ENCODE measurements around the gene CTDNEP1. TPM values are rescaled to one million over a fixed set of nuclear protein-coding genes. Genes with fewer than 3 reads are reported as not detected.

Gene CTDNEP1
- total RNA-seq, 4 donors from 2014 or later, result 38.5 to 82.2 (median 65.9) TPM

DNA sequence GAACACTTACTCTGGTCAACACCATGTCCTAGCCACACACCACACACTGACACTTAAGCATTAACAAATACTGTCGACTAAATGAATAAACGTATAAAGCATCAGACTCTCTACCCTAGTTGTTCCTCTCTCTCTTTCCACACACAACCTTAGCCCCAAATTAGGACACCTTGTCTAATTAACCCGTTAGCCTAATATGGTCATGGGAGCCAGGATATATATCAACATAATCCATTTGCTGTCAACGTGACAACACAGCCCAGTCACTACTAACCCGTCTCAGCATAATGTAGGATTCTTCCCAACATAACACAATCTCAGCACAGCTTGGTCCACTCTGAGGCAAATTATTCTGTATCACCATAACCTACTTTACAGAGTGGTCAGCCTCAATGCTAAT, 19.4 kb downstream of the CTDNEP1 start:
- 74 to 86% methylated on average over 5 of the region's 5 CpGs for WGBS, 2 donors
- H3K36me3 ChIP-seq, result peaks cover 2 to 57% (median 19%) of the 10 kb centered on the region in 3 donors
- H3K4me3 ChIP-seq, result no peak overlapping the region

DNA sequence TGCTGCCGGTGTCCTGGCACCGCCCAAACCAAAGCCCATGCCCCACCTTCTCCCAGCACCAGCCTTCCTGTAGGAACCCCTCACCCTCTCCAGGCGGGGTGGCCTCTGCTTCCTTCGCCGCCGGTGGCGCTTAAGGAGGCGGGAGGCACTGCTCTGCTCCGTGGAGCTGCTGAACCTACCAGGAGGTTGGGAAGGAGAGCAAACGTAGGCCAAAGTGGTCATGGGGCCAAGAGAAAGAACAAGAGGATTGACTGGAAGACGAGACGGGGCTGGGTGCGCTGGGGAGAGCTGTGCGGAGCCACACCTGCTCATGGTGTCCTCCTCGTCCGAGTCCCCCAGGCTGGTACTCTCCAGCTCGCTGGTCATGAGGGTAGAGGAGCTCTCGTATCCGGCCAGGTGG, 22.0 kb downstream of the CTDNEP1 start:
- WGBS, 2 donors, result 89 to 91% methylated on average over 18 to 19 of the region's 19 CpGs
- no peak for DNase-seq (ENCODE audit: low spot score in 2 of 2)
- peaks cover 0 to 28% (median 13%) of the 10 kb centered on the region in 4 donors for H3K4me1 ChIP-seq
- no peak for TF ChIP-seq EP300 (IDR thresholded peaks at IDR 0.05)
- TF ChIP-seq POLR2A (IDR thresholded peaks at IDR 0.05), result no peak
- TF ChIP-seq, protein P1, sequence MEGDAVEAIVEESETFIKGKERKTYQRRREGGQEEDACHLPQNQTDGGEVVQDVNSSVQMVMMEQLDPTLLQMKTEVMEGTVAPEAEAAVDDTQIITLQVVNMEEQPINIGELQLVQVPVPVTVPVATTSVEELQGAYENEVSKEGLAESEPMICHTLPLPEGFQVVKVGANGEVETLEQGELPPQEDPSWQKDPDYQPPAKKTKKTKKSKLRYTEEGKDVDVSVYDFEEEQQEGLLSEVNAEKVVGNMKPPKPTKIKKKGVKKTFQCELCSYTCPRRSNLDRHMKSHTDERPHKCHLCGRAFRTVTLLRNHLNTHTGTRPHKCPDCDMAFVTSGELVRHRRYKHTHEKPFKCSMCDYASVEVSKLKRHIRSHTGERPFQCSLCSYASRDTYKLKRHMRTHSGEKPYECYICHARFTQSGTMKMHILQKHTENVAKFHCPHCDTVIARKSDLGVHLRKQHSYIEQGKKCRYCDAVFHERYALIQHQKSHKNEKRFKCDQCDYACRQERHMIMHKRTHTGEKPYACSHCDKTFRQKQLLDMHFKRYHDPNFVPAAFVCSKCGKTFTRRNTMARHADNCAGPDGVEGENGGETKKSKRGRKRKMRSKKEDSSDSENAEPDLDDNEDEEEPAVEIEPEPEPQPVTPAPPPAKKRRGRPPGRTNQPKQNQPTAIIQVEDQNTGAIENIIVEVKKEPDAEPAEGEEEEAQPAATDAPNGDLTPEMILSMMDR (IDR thresholded peaks at IDR 0.05), result no peak
- no peaks in the 10 kb centered on the region for H3K9me3 ChIP-seq
- no peak overlapping the region for H3K4me3 ChIP-seq
- H3K27ac ChIP-seq, result no peak overlapping the region
- H3K27me3 ChIP-seq, result no peaks in the 10 kb centered on the region
- peaks cover 2 to 64% (median 24%) of the 10 kb centered on the region in 3 donors for H3K36me3 ChIP-seq

More for the DNA sequence above, 19.4 kb downstream of the CTDNEP1 start:
- no peaks in the 10 kb centered on the region for H3K9me3 ChIP-seq
- no peaks in the 10 kb centered on the region for H3K27me3 ChIP-seq
- H3K27ac ChIP-seq, result no peak overlapping the region
- H3K4me1 ChIP-seq, result peaks cover 0 to 54% (median 20%) of the 10 kb centered on the region in 4 donors
- TF ChIP-seq POLR2A (IDR thresholded peaks at IDR 0.05), result no peak
- no peak for TF ChIP-seq EP300 (IDR thresholded peaks at IDR 0.05)
- TF ChIP-seq, protein P1 (IDR thresholded peaks at IDR 0.05), result no peak
- no peak for DNase-seq (ENCODE audit: low spot score in 2 of 2)

DNA sequence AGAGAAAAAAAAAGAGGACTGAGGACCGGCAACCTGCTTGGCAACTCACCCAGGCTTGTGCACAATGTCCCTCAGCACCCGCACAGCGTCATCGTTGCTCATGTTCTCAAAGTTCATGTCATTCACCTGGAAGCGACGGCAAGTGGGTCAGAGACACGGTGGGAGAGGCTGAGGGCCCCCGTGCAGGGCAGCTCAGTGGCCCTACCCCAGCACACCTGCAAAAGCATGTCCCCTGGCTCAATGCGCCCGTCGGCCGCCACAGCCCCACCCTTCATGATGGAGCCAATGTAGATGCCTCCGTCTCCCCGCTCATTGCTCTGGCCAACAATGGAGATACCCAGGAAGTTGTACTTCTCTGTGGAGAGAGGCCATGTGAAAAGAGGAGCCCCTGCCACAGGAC, 22.6 kb downstream of the CTDNEP1 start:
- DNase-seq (ENCODE audit: low spot score in 2 of 2), result no peak
- WGBS, 2 donors, result 89 to 93% methylated on average over 14 of the region's 14 CpGs
- Histone ChIP-seq H3K36me3 (peaks cover 2 to 70% (median 29%) of the 10 kb centered on the region in 3 donors), H3K4me3 (no peak overlapping the region), H3K9me3 (no peaks in the 10 kb centered on the region), H3K27me3 (no peaks in the 10 kb centered on the region), H3K4me1 (peaks cover 0 to 28% (median 13%) of the 10 kb centered on the region in 4 donors), H3K27ac (no peak overlapping the region)
- TF ChIP-seq EP300 (IDR thresholded peaks at IDR 0.05), result no peak
- TF ChIP-seq, protein P1 (IDR thresholded peaks at IDR 0.05), result no peak
- TF ChIP-seq POLR2A (IDR thresholded peaks at IDR 0.05), result no peak

DNA sequence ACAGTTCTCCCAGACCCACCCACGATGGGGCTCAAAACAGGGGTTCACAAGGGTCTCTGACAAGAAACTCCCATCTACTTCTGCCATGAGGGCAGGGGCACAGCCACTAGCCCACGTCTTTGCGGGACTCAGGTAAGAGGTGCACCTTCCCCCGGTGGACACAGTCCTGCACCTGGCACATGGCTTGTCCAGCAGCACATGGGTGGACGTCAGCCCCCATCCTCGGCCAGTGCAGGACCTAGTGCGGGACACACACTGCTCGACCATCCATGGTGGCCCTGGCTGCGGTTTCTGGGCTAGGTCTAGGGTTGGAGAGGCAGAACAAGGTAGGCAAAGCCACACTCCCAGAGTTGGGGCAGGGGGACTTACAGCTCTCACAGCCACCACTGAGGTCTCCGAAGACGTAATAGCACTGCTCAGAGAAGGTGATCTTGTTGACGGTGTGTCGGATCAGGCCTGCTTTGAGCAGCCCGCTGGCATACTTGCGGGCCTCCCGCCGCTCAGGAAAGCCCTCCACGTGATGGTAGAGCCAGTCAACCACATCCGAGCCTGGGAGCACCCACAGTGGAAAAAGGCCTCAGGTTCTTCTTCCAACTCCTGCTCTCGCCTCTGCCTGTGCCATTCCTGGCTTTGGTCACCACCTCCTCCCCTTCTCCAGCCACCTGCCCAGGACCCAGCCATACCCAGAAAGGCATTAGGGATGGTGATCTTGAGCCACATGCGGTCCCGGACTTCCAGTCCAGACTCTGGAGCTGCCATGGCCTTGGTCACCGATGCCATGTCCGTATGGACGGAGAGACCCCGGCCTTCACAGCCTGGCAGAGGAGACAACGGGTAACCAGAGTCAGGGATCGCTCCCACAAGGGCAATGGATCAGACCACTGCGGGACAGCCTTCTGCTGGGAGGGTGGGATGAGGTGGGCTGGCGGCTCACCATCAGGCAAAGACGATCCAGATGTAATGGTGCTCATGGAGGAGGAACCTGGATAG, 24.5 kb downstream of the CTDNEP1 start:
- H3K36me3 ChIP-seq, result peaks cover 6 to 89% (median 32%) of the 10 kb centered on the region in 3 donors
- peak overlapping the region in 1 of 4 donors; percentile 7 for H3K27ac ChIP-seq
- H3K9me3 ChIP-seq, result no peaks in the 10 kb centered on the region
- no peak for TF ChIP-seq POLR2A (IDR thresholded peaks at IDR 0.05)
- 92 to 93% methylated on average over 25 to 29 of the region's 31 CpGs for WGBS, 2 donors
- DNase-seq (ENCODE audit: low spot score in 2 of 2), result no peak
- no peak overlapping the region for H3K4me3 ChIP-seq
- H3K4me1 ChIP-seq, result peaks cover 0 to 13% (median under 1%) of the 10 kb centered on the region in 4 donors
- no peaks in the 10 kb centered on the region for H3K27me3 ChIP-seq

DNA sequence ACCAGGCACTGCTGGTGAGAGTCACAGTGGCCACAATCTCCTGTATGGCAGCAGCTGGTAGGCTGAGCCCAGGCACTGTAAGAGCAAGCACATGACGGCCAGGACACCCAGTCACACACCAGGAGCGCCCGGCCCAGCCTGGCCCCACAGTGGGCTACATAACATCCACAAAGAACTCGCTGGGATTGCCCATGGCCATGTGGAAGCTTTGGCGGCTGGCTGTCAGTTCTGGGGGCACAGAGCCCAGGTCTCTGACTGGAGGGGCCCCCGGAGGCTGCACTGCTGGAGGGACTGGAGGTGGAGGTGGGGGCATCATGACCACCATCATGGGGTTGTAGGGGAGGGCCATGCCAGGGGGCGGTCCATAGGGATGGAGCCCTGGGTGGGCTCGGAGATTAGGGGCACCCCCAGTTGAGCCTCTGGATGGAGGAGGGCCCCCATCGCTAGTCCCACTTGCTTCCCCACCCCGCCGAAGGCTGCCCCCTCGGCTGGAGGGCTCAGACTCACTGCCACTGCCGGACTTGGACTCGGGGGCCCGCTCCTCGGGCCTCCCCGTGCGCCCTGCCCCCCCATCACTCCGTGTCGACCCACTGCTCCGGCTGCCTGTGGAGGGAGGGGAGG, 25.7 kb downstream of the CTDNEP1 start:
- 64 to 78% methylated on average over 10 to 20 of the region's 21 CpGs for WGBS, 2 donors
- Histone ChIP-seq H3K36me3 (peaks cover 6 to 93% (median 32%) of the 10 kb centered on the region in 3 donors), H3K4me3 (no peak overlapping the region), H3K27me3 (no peaks in the 10 kb centered on the region), H3K27ac (peak overlapping the region in 1 of 4 donors; percentile 55), H3K9me3 (no peaks in the 10 kb centered on the region), H3K4me1 (peaks cover 0 to 14% (median 7%) of the 10 kb centered on the region in 4 donors)
- no peak for DNase-seq (ENCODE audit: low spot score in 2 of 2)
- TF ChIP-seq POLR2A (IDR thresholded peaks at IDR 0.05), result no peak
- no peak for TF ChIP-seq EP300 (IDR thresholded peaks at IDR 0.05)
- TF ChIP-seq, protein P1 (IDR thresholded peaks at IDR 0.05), result no peak
